Measurements from ENCODE around the gene FAAP100.

- no peak for TF ChIP-seq POLR2AphosphoS5 (IDR thresholded peaks at IDR 0.05; ENCODE audit: low read depth, low read length)
- TF ChIP-seq SIN3A (IDR thresholded peaks at IDR 0.05; ENCODE audit: borderline replicate concordance, insufficient read depth, low read length): no peak
- TF ChIP-seq TAF1 (IDR thresholded peaks at IDR 0.05; ENCODE audit: borderline replicate concordance, insufficient read depth, low read length): no peak
These were observed 22.7 kb downstream of the FAAP100 start for GRCh38 chr17:81529437-81529803.
